Measurements from ENCODE around the gene TEX13C.

GRCh38 chrX:125298871-125299270 lies 20.8 kb upstream of the TEX13C start:
- no peak for TF ChIP-seq CTCF (IDR thresholded peaks at IDR 0.05; ENCODE audit: low read length)
- no peak for TF ChIP-seq EZH2 (IDR thresholded peaks at IDR 0.05; ENCODE audit: borderline replicate concordance, low read length)

Data from OCI-LY1 (cell line).